OCI-LY7 (cell line): ENCODE results near the gene STOX2. TPM values are rescaled to one million over a fixed set of nuclear protein-coding genes. Genes with fewer than 3 reads are reported as not detected.

ENCODE experiments used
- BruUV-seq: library from RNA; stranded (reverse); fragments of 400-500 nt; replicated peaks from 2 replicates; lab custom pipeline; 2021; lab: Mats Ljungman, UMichigan
- CTCF ChIA-PET: fragments of 300-600 bp; sonication (Branson Sonifier 250); formaldehyde crosslinking; loops from one replicate; lab custom pipeline; 2022; ENCODE audit warnings: antibody characterized with exemption; ENCODE audit not compliant: unreplicated experiment; lab: Charles Lee
- POLR2A ChIA-PET: fragments of 300-600 bp; sonication (Branson Sonifier 250); formaldehyde crosslinking; loops from one replicate; lab custom pipeline; 2022; ENCODE audit warnings: antibody characterized with exemption; lab: Charles Lee
- DNase-seq: peaks from one replicate; pipeline ENCODE4 v3.0.0-alpha.2; 2015; ENCODE audit warnings: low spot score
- H2AFZ ChIP-seq: fragments of 200-600 bp; sonication (generic), shearing (Covaris generic); 2 replicates; pipeline ENCODE4 v1.6.1; 2014; ENCODE audit warnings: mild to moderate bottlenecking, antibody characterized with exemption, low read length, moderate library complexity
- H3K27ac ChIP-seq: fragments of 200-600 bp; sonication (generic); 2 replicates; pipeline ENCODE4 v1.5.1; 2014; ENCODE audit warnings: mixed run types, low read depth, mild to moderate bottlenecking, moderate library complexity, low read length, inconsistent platforms; ENCODE audit not compliant: poor library complexity, severe bottlenecking
- H3K36me3 ChIP-seq: fragments of 200-600 bp; sonication (generic); 2 replicates; pipeline ENCODE4 v1.6.1; 2014; ENCODE audit warnings: mild to moderate bottlenecking, antibody characterized with exemption, low read length, moderate library complexity, mixed read lengths; ENCODE audit not compliant: insufficient read depth
- H3K4me1 ChIP-seq: fragments of 200-600 bp; sonication (generic); 2 replicates; pipeline ENCODE4 v1.5.1; 2014; ENCODE audit warnings: mild to moderate bottlenecking, low read length; ENCODE audit not compliant: insufficient read depth, poor library complexity, severe bottlenecking
- H3K4me2 ChIP-seq: fragments of 200-600 bp; sonication (generic); 2 replicates; pipeline ENCODE4 v1.6.1; 2014; ENCODE audit warnings: mild to moderate bottlenecking, low read length
- H3K4me3 ChIP-seq: fragments of 200-600 bp; sonication (generic); 2 replicates; pipeline ENCODE4 v1.5.1; 2014; ENCODE audit warnings: mild to moderate bottlenecking, low read depth, low read length; ENCODE audit not compliant: poor library complexity, severe bottlenecking
- H3K79me2 ChIP-seq: fragments of 200-600 bp; sonication (generic); 2 replicates; pipeline ENCODE4 v1.6.1; 2016; ENCODE audit warnings: low read depth, mild to moderate bottlenecking, low read length, moderate library complexity, mixed read lengths; ENCODE audit not compliant: insufficient read depth
- H3K9me2 ChIP-seq: fragments of 200-600 bp; sonication (generic); 2 replicates; pipeline ENCODE4 v1.6.1; 2016; ENCODE audit warnings: mild to moderate bottlenecking, low read length, mixed read lengths; ENCODE audit not compliant: insufficient read depth
- H3K9me3 ChIP-seq: fragments of 200-600 bp; sonication (generic); 2 replicates; pipeline ENCODE4 v1.6.1; 2014; ENCODE audit warnings: mild to moderate bottlenecking, mixed run types, low read length, mixed read lengths
- H4K20me1 ChIP-seq: fragments of 200-600 bp; sonication (generic); 2 replicates; pipeline ENCODE4 v1.6.1; 2014; ENCODE audit warnings: mild to moderate bottlenecking, antibody characterized with exemption, low read length, moderate library complexity, mixed read lengths; ENCODE audit not compliant: insufficient read depth
- EZH2phosphoT487 ChIP-seq: fragments of 200-600 bp; sonication (generic); IDR thresholded peaks from 2 replicates; pipeline ENCODE4 v1.6.1; 2018; ENCODE audit warnings: low read depth, borderline replicate concordance, mild to moderate bottlenecking, mixed run types, antibody characterized with exemption, low read length, moderate library complexity, mixed read lengths
- intact Hi-C: fragments of 100-400 bp; cut with micrococcal nuclease; formaldehyde crosslinking; loops from one replicate; pipeline ENCODE4 v1.10.0; 2022; ENCODE audit not compliant: unreplicated experiment
- total RNA-seq, 2 experiments: library from RNA; depleted of rRNA in 1 of 2; stranded (reverse); fragments of >200 nt in 1 of 2; shearing (Covaris generic) in 1 of 2; gene quantifications; 2 replicates each; pipeline ENCODE4 v1.2.3, GENCODE V29; 2014 to 2022
- TF ChIP-seq, protein P1 (sequence below): fragments of 200-600 bp; sonication (generic); conservative IDR thresholded peaks from 2 replicates; pipeline ENCODE4 v1.5.1; 2014; ENCODE audit warnings: mild to moderate bottlenecking, antibody characterized with exemption, low read length, moderate library complexity, mixed read lengths

STOX2 gene
- total RNA-seq, 2 experiments from 2014 or later = 0.38 TPM; not detected in 1

GRCh38 chr4:184053434-184053833 lies 148.3 kb downstream of the STOX2 start:
- H3K27ac ChIP-seq = no peak overlapping the region
- no peaks in the 10 kb centered on the region for H3K4me1 ChIP-seq
- no peaks in the 10 kb centered on the region for H4K20me1 ChIP-seq
- no peaks in the 10 kb centered on the region for H3K36me3 ChIP-seq
- intact Hi-C loops = no loop called here
- BruUV-seq = no TSS peak
- no peak overlapping the region for H3K4me2 ChIP-seq
- H2AFZ ChIP-seq = no peak overlapping the region
- TF ChIP-seq EZH2phosphoT487 = no peak
- TF ChIP-seq, protein P1, sequence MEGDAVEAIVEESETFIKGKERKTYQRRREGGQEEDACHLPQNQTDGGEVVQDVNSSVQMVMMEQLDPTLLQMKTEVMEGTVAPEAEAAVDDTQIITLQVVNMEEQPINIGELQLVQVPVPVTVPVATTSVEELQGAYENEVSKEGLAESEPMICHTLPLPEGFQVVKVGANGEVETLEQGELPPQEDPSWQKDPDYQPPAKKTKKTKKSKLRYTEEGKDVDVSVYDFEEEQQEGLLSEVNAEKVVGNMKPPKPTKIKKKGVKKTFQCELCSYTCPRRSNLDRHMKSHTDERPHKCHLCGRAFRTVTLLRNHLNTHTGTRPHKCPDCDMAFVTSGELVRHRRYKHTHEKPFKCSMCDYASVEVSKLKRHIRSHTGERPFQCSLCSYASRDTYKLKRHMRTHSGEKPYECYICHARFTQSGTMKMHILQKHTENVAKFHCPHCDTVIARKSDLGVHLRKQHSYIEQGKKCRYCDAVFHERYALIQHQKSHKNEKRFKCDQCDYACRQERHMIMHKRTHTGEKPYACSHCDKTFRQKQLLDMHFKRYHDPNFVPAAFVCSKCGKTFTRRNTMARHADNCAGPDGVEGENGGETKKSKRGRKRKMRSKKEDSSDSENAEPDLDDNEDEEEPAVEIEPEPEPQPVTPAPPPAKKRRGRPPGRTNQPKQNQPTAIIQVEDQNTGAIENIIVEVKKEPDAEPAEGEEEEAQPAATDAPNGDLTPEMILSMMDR = no peak
- CTCF ChIA-PET = no interaction called here
- no peaks in the 10 kb centered on the region for H3K79me2 ChIP-seq
- DNase-seq = no peak
- H3K9me2 ChIP-seq = no peaks in the 10 kb centered on the region
- no peak overlapping the region for H3K4me3 ChIP-seq
- no peaks in the 10 kb centered on the region for H3K9me3 ChIP-seq
- POLR2A ChIA-PET = interaction anchor here (0.7 kb wide), 2 partner anchors 20 to 65 kb away, joined by 3 to 4 read pairs; no protein-coding TSS in a partner anchor

DNA sequence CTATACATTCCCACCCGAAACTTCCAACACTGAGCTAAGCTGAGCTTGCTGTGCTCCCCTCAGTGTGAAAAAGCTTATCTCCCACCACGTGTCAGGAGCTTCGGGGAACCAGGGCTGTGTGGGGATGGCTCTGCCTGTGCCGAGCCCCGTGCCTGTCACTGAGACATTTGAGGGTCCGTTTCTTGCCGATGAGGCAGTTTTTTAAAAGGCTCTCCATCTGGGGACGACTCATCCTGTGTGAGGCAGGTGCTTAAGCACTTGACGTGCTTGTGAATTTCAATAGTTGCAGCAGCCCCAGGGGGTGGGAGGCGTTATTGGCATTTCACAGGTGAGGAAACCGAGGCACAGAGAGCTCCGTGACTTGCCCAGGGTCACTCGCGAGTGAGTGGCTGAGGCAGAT lies 151.8 kb downstream of the STOX2 start:
- Histone ChIP-seq H3K36me3 (no peaks in the 10 kb centered on the region), H3K4me2 (no peak overlapping the region), H3K4me1 (no peaks in the 10 kb centered on the region), H3K9me3 (no peaks in the 10 kb centered on the region), H2AFZ (no peak overlapping the region), H3K4me3 (no peak overlapping the region), H3K79me2 (no peaks in the 10 kb centered on the region), H4K20me1 (no peaks in the 10 kb centered on the region), H3K9me2 (no peaks in the 10 kb centered on the region), H3K27ac (no peak overlapping the region)
- no TSS peak for BruUV-seq
- DNase-seq = no peak
- POLR2A ChIA-PET = interaction anchor here (0.7 kb wide), 1 partner anchor 11 kb away, joined by 3 read pairs; no protein-coding TSS in a partner anchor
- CTCF ChIA-PET = no interaction called here
- intact Hi-C loops = no loop called here
- TF ChIP-seq EZH2phosphoT487 = no peak
- TF ChIP-seq, protein P1 = no peak

GRCh38 chr4:184058026-184058425 lies 152.9 kb downstream of the STOX2 start:
- Histone ChIP-seq H4K20me1 (no peaks in the 10 kb centered on the region), H3K27ac (no peak overlapping the region), H3K36me3 (no peaks in the 10 kb centered on the region), H3K9me2 (no peaks in the 10 kb centered on the region), H3K4me2 (no peak overlapping the region), H3K4me1 (no peaks in the 10 kb centered on the region), H2AFZ (no peak overlapping the region), H3K9me3 (no peaks in the 10 kb centered on the region), H3K4me3 (no peak overlapping the region), H3K79me2 (no peaks in the 10 kb centered on the region)
- no peak for TF ChIP-seq EZH2phosphoT487
- TF ChIP-seq, protein P1 = no peak
- intact Hi-C loops = no loop called here
- BruUV-seq = no TSS peak
- ChIA-PET CTCF (no interaction called here), POLR2A (no interaction called here)
- DNase-seq = no peak
